DMS114 treated with DMSO at 0.1 percent for 48 hours (cell line): ENCODE measurements around the gene IRF9.

Experiments
- DNase-seq: peaks from one replicate; lab custom pipeline; 2025; ENCODE audit not compliant: unreplicated experiment; lab: John Stamatoyannopoulos, UW

Gene IRF9

GRCh38 chr14:24213866-24214662 lies 53.0 kb downstream of the IRF9 start:
- DNase-seq = no peak

GRCh38 chr14:24215495-24216344 lies 54.7 kb downstream of the IRF9 start, which contains the start of gene MDP1:
Gene MDP1 (minus strand): TSS chr14:24216066. CDS start chr14:24215955, 111 bp downstream.
- peak; percentile 61 for DNase-seq
